ENCODE data around the gene B3GNT3. TPM values are rescaled to one million over a fixed set of nuclear protein-coding genes. Genes with fewer than 3 reads are reported as not detected.
A peak's percentile ranks its signal among the peaks of the same experiment; 100 is the strongest.

The B3GNT3 gene
- total and polyA plus RNA-seq, 2 of the 13 experiments (the other 11 are each of a cell fraction or from before 2014, with no cell fraction given): 0.86 to 4.0 TPM

GRCh38 chr19:17855280-17856152 lies 60.6 kb downstream of the B3GNT3 start (continued):
- TF ChIP-seq, protein P1, sequence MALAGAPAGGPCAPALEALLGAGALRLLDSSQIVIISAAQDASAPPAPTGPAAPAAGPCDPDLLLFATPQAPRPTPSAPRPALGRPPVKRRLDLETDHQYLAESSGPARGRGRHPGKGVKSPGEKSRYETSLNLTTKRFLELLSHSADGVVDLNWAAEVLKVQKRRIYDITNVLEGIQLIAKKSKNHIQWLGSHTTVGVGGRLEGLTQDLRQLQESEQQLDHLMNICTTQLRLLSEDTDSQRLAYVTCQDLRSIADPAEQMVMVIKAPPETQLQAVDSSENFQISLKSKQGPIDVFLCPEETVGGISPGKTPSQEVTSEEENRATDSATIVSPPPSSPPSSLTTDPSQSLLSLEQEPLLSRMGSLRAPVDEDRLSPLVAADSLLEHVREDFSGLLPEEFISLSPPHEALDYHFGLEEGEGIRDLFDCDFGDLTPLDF (CRISPR knock-in tag; IDR thresholded peaks at IDR 0.05): no peak
- no peak for TF ChIP-seq SIX1 (CRISPR knock-in tag; IDR thresholded peaks at IDR 0.05; ENCODE audit: borderline replicate concordance)
- no peak for TF ChIP-seq ZC3H4 (CRISPR knock-in tag; IDR thresholded peaks at IDR 0.05; ENCODE audit: borderline replicate concordance)
- TF ChIP-seq STAT5B (CRISPR knock-in tag; IDR thresholded peaks at IDR 0.05): no peak
- TF ChIP-seq ZNF792 (CRISPR knock-in tag; IDR thresholded peaks at IDR 0.05): 0 out of 2 replicates have a peak, but pooled peaks have one; percentile 35
- TF ChIP-seq ZNF577 (CRISPR knock-in tag; IDR thresholded peaks at IDR 0.05; ENCODE audit: borderline replicate concordance, low read depth): no peak
- no peak for TF ChIP-seq ZNF280D (CRISPR knock-in tag; IDR thresholded peaks at IDR 0.05)
- TF ChIP-seq ZC3H13 (CRISPR knock-in tag; IDR thresholded peaks at IDR 0.05): no peak
- no peak for TF ChIP-seq ZNF619 (CRISPR knock-in tag; IDR thresholded peaks at IDR 0.05)
- no peak for TF ChIP-seq ZNF256 (CRISPR knock-in tag; conservative IDR thresholded peaks at IDR 0.05)
- TF ChIP-seq PRMT3 (CRISPR knock-in tag; IDR thresholded peaks at IDR 0.05; ENCODE audit: borderline replicate concordance, low read depth): no peak
- TF ChIP-seq TEF (CRISPR knock-in tag; IDR thresholded peaks at IDR 0.05): no peak
- no peak for TF ChIP-seq CENPX (CRISPR knock-in tag; IDR thresholded peaks at IDR 0.05)
- no peak for TF ChIP-seq ETS1 (CRISPR knock-in tag; IDR thresholded peaks at IDR 0.05)
- TF ChIP-seq CREB1 (IDR thresholded peaks at IDR 0.05): no peak
- TF ChIP-seq CREB1 (CRISPR knock-in tag; IDR thresholded peaks at IDR 0.05): no peak
- TF ChIP-seq ZNF432 (CRISPR knock-in tag; IDR thresholded peaks at IDR 0.05; ENCODE audit: borderline replicate concordance): no peak
- TF ChIP-seq, protein P2, sequence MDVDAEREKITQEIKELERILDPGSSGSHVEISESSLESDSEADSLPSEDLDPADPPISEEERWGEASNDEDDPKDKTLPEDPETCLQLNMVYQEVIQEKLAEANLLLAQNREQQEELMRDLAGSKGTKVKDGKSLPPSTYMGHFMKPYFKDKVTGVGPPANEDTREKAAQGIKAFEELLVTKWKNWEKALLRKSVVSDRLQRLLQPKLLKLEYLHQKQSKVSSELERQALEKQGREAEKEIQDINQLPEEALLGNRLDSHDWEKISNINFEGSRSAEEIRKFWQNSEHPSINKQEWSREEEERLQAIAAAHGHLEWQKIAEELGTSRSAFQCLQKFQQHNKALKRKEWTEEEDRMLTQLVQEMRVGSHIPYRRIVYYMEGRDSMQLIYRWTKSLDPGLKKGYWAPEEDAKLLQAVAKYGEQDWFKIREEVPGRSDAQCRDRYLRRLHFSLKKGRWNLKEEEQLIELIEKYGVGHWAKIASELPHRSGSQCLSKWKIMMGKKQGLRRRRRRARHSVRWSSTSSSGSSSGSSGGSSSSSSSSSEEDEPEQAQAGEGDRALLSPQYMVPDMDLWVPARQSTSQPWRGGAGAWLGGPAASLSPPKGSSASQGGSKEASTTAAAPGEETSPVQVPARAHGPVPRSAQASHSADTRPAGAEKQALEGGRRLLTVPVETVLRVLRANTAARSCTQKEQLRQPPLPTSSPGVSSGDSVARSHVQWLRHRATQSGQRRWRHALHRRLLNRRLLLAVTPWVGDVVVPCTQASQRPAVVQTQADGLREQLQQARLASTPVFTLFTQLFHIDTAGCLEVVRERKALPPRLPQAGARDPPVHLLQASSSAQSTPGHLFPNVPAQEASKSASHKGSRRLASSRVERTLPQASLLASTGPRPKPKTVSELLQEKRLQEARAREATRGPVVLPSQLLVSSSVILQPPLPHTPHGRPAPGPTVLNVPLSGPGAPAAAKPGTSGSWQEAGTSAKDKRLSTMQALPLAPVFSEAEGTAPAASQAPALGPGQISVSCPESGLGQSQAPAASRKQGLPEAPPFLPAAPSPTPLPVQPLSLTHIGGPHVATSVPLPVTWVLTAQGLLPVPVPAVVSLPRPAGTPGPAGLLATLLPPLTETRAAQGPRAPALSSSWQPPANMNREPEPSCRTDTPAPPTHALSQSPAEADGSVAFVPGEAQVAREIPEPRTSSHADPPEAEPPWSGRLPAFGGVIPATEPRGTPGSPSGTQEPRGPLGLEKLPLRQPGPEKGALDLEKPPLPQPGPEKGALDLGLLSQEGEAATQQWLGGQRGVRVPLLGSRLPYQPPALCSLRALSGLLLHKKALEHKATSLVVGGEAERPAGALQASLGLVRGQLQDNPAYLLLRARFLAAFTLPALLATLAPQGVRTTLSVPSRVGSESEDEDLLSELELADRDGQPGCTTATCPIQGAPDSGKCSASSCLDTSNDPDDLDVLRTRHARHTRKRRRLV (CRISPR knock-in tag; IDR thresholded peaks at IDR 0.05): no peak

Measured in HepG2 (cell line).